GM18505 (cell line): ENCODE measurements around the gene SLC1A4.

Experiments used
- ATAC-seq: cut with Tn5 transposase; IDR thresholded peaks from one replicate; pipeline ENCODE4 v1.9.1; 2021; ENCODE audit not compliant: unreplicated experiment
- POLR2A ChIP-seq: IDR thresholded peaks from 4 replicates; pipeline ENCODE4 v1.6.1; 2011; ENCODE audit warnings: borderline replicate concordance; ENCODE audit not compliant: insufficient read depth, insufficient read length; ENCODE audit errors: extremely low read depth

The SLC1A4 gene

DNA sequence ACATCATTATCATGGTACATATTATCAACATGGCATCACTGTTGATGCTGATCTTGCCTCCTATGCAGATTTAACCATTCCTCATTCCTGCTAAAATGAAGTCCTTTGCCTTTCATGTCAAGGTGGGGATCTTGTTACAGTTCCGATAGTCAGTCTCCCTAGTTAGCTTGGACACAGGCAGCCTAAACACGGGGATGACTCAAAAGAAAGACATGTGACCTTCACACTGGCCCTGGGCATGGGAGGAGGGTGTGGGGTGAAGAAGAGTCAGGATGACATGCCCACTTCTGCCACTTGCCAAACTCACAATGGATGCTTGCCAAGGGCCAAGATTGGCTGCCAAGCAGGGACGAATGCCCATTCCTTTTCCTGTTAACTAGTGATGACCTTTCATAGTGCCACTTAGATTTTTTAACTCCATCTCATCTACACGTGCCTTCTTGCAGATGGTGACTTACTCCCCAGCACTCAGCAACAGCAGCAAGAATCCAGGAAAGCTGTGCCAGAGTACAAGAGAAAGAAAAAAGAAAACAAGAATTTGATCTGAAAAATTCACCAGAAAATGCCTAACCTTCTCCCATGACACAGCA lies 13.9 kb upstream of the SLC1A4 start:
- ATAC-seq, result no peak

DNA sequence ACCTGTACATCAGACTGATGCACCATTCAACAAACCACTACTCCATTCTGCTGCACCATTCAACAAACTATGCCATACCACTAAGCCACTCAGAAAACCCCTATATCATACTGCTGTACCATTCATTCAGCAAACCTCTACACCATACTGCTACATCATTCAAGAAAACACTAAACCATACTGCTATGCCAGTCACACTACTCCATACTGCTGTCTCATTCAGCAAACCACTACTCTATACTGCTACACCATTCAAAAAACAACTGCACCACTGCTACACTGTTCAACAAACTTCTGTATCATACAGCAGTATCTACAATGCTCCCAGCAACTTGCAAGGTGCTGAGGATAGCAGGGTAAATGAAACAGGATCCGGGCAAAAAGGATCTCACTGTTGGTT lies 12.9 kb upstream of the SLC1A4 start:
- no peak for TF ChIP-seq POLR2A
- no peak for ATAC-seq

More for the DNA sequence above, 13.9 kb upstream of the SLC1A4 start:
- TF ChIP-seq POLR2A, result no peak

GRCh38 chr2:64978514-64979268 lies 10.5 kb upstream of the SLC1A4 start:
- ATAC-seq, result no peak

DNA sequence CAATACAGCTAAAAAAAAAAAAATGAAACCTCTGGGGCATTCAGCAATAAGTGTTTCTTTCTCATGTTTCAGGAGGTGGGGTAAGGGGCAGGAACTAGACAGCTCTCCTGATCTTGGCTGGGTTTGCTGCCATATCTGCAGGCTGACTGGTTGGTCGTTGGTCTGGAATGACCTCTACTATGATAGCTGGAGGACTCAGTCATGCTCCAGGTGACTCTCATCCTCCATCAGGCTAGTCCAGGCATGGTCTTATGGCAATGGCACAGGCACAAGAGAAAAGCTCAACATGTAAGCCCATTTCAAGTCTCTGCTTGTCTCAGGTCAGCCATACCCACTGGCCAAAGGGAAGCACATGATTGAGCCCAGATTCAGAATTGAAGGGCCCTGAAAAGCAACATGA lies 9.5 kb upstream of the SLC1A4 start:
- no peak for ATAC-seq
- TF ChIP-seq POLR2A, result no peak

More at GRCh38 chr2:64978514-64979268, 10.5 kb upstream of the SLC1A4 start:
- TF ChIP-seq POLR2A, result no peak

DNA sequence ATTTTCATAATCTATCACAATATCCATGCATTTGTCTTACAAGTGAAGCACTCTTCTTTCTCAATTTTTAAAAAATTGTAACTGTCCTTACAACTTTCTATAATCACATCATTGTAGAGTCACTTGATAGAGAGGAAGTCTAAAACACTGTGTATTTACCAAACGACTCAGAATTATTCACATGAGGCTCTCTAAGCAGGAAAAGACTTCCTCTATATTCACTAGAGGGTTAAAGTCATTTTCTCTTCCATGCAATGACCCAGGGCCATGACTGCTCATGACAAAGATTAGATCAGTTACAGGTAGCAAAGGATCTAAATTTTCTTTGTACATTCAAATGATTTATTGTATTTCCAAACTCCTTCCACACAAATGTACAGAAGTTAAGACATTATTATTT lies 9.0 kb upstream of the SLC1A4 start:
- no peak for ATAC-seq
- TF ChIP-seq POLR2A, result no peak

GRCh38 chr2:64982311-64982857 lies 6.8 kb upstream of the SLC1A4 start:
- ATAC-seq, result no peak
- no peak for TF ChIP-seq POLR2A

DNA sequence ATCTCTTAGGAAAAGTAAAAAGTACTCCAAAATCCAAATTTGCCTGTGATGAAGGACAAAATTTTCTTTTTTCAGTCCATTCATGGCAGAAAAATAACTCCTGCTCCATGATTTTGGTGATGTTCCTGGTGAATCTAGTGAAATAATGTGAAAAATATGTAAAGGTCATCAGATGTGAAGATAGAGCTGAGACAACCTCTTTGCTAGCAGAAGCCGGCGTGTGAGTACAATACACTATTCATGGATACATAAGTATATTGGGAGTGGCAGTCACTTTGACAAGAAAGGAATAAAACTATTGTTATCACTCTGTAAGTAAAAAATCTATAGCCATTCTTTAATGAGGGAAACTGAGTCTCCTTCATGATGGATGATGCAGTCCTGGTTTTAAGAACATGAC lies 6.3 kb upstream of the SLC1A4 start:
- TF ChIP-seq POLR2A, result no peak
- no peak for ATAC-seq

DNA sequence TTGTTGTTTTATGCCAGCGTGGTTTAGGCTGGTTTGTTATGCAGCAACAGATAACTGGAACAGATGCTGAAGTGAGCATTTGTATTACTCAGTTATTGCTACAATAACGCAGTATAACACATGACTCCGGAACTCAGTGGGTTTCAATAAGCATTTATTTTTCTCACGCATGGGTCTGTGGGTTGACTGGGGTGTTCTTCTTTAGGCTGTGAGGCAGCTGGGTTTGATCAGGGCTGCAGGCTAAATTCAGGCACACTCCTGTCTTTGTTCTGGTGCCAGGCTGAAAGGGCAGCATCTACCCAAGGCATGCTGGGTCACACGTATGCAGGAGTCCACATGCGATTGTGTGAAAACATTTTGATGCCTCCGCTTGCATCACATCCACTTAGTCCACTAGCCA lies 3.8 kb upstream of the SLC1A4 start:
- no peak for ATAC-seq
- TF ChIP-seq POLR2A, result no peak

GRCh38 chr2:64987001-64987955 lies 1.9 kb upstream of the SLC1A4 start:
- ATAC-seq, result no peak
- peak; percentile 29 for TF ChIP-seq POLR2A

DNA sequence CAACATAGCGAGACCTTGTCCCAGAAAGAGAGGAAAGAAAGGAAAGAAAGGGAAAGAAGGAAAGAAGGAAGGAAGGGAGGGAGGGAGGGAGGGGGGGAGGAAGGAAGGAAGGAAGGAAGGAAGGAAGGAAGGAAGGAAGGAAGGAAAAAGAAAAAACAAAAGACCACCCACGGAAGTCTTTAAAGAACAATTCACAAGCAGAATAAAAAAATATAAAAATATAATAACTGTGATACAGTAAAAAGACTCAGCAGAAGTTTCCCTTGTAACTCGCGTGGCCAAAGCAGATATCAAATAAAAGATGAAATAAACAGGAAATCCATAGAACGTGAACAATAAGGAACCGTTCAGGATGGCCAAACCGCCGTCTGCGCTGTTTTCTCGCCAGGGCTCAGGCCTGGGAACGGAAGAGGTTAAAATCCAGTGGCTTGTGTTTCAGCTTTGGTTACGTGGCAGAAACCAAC lies 1.2 kb upstream of the SLC1A4 start:
- no peak for ATAC-seq
- no peak for TF ChIP-seq POLR2A

DNA sequence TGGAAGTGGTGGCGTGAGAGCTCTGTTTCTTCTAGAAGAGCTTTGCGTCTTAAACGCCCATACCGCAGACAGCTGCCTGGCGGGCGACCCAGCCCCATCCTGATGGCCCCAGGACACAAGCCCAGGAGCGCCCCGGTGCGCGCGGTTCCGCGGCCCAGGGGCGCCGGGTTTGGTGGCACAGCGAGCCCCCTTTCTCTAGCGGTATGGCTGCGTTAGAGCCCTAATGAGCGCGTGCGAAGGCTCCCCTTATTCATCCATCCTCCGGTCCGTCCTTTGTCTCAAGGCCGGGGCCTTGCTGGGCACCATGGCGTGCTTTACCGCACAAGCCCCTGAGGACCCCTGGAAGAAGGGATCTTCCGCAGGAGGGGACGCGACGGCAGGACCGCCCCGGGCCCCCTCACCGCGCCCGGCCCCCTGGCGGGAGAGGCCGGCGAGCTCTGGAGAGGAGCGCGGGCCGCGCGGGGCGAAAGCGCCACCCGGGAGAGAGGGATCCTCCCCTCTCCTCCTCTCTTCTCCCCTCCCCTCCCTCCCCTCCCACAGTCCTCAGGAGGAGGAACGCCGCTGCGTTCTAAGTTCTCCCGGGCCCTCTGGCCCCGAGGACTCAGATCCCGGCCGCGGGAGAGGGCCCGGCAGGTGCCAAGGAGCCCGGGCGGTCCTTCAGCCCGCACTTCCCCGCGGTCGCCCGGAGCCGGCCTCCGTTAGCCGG lies 626 bp upstream of the SLC1A4 start:
- TF ChIP-seq POLR2A, result peak; percentile 63
- ATAC-seq, result peak; percentile 33

GRCh38 chr2:64989982-64990614 lies 899 bp downstream of the SLC1A4 start:
- TF ChIP-seq POLR2A, result no peak
- ATAC-seq, result no peak
